ENCODE results near the gene TEX26. TPM values are rescaled to one million over a fixed set of nuclear protein-coding genes. Genes with fewer than 3 reads are reported as not detected.

TEX26 gene
- polyA plus RNA-seq, 1 of the 3 experiments (the other 2 are of a cell fraction), result not detected

DNA sequence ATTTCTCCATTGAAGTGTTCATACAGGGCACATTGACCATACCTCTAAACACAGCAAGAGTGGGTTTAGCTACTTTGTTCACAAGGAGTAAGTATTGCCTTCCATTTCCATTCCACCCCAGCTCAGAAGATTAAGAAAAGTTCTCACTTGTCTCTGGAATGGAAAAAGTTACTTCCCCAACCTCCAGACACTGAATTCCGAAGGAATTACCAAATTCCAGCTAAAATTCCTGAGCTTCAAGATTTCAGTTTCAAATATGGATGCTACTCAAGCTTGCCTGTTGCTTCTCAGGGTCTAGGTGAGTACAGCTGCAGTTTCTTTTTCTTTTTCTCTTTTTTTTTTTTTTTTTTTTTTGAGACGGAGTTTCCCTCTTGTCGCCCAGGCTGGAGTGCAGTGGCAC is 33.6 kb downstream of the TEX26 start (continued):
- TF ChIP-seq SIN3A (IDR thresholded peaks at IDR 0.05; ENCODE audit: borderline replicate concordance, low read depth, low read length) (no peak), RXRA (IDR thresholded peaks at IDR 0.05; ENCODE audit: borderline replicate concordance, low read depth) (no peak), MEF2A (IDR thresholded peaks at IDR 0.05; ENCODE audit: borderline replicate concordance, low read depth) (no peak)

DNA sequence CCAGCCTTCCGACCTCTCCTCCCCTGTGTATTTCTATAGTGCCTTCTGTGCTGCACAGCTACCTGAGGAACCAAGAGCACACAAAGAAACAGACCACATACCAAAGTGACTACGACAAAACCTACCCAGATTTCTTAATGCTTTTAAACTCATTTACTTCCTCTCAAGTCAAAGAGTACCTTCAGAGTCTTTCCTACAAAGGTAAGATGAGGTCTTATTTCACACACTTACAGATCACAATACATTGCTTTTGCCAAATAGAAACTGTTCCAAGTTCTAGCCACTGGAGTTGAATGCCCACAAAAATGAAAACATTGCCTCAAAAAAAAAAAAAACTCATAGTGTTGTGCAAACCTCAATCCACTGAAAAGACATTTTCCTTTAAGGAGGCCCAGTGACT is 36.4 kb downstream of the TEX26 start:
- no peak overlapping the region for H3K9ac ChIP-seq
- no peak overlapping the region for H2AFZ ChIP-seq (ENCODE audit: low read depth)
- TF ChIP-seq TEAD4 (IDR thresholded peaks at IDR 0.05; ENCODE audit: borderline replicate concordance, insufficient read depth) (no peak), MEF2A (IDR thresholded peaks at IDR 0.05; ENCODE audit: borderline replicate concordance, low read depth) (no peak), RXRA (IDR thresholded peaks at IDR 0.05; ENCODE audit: borderline replicate concordance, low read depth) (no peak), NRF1 (IDR thresholded peaks at IDR 0.05; ENCODE audit: low read depth, low read length) (no peak), NFIC (IDR thresholded peaks at IDR 0.05; ENCODE audit: borderline replicate concordance) (no peak), SMC3 (IDR thresholded peaks at IDR 0.05; ENCODE audit: low read depth, low read length) (no peak), RCOR1 (IDR thresholded peaks at IDR 0.05; ENCODE audit: low read length) (no peak), FOSL2 (IDR thresholded peaks at IDR 0.05; ENCODE audit: borderline replicate concordance, low read depth) (no peak), SIN3A (IDR thresholded peaks at IDR 0.05; ENCODE audit: borderline replicate concordance, low read depth, low read length) (no peak), JUND (IDR thresholded peaks at IDR 0.05) (no peak), RFX5 (IDR thresholded peaks at IDR 0.05; ENCODE audit: low read length) (no peak), YY1 (IDR thresholded peaks at IDR 0.05; ENCODE audit: low read depth) (no peak)
- TF ChIP-seq, protein P1, sequence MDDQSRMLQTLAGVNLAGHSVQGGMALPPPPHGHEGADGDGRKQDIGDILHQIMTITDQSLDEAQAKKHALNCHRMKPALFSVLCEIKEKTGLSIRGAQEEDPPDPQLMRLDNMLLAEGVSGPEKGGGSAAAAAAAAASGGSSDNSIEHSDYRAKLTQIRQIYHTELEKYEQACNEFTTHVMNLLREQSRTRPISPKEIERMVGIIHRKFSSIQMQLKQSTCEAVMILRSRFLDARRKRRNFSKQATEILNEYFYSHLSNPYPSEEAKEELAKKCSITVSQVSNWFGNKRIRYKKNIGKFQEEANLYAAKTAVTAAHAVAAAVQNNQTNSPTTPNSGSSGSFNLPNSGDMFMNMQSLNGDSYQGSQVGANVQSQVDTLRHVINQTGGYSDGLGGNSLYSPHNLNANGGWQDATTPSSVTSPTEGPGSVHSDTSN (IDR thresholded peaks at IDR 0.05), result no peak
- TF ChIP-seq, protein P2, sequence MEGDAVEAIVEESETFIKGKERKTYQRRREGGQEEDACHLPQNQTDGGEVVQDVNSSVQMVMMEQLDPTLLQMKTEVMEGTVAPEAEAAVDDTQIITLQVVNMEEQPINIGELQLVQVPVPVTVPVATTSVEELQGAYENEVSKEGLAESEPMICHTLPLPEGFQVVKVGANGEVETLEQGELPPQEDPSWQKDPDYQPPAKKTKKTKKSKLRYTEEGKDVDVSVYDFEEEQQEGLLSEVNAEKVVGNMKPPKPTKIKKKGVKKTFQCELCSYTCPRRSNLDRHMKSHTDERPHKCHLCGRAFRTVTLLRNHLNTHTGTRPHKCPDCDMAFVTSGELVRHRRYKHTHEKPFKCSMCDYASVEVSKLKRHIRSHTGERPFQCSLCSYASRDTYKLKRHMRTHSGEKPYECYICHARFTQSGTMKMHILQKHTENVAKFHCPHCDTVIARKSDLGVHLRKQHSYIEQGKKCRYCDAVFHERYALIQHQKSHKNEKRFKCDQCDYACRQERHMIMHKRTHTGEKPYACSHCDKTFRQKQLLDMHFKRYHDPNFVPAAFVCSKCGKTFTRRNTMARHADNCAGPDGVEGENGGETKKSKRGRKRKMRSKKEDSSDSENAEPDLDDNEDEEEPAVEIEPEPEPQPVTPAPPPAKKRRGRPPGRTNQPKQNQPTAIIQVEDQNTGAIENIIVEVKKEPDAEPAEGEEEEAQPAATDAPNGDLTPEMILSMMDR (IDR thresholded peaks at IDR 0.05), result no peak
- no peak for DNase-seq
- POLR2A ChIA-PET, result no interaction called here
- CTCF ChIA-PET, result interaction anchor here (0.9 to 2.7 kb wide), 3 partner anchors 8 to 76 kb away, joined by 3 to 22 read pairs (median 5); no protein-coding TSS in a partner anchor
- H3K27me3 ChIP-seq (ENCODE audit: insufficient read depth), result no peaks in the 10 kb centered on the region
- H3K4me3 ChIP-seq (ENCODE audit: low read depth in 2 of 2, low read length in 1 of 2), result no peak overlapping the region
- H3K9me2 ChIP-seq, result no peaks in the 10 kb centered on the region
- H3F3A ChIP-seq (replicated peaks; ENCODE audit: insufficient read depth), result no peaks in the 10 kb centered on the region
- H3K36me3 ChIP-seq (replicated peaks in 1 of 2; ENCODE audit: control insufficient read depth in 1 of 2, insufficient read depth in 2 of 2, low read length in 1 of 2), result no peaks in the 10 kb centered on the region
- H3K27ac ChIP-seq (ENCODE audit: low read depth in 2 of 2, low read length in 1 of 2), result no peak overlapping the region
- H4K20me1 ChIP-seq (ENCODE audit: insufficient read depth), result no peaks in the 10 kb centered on the region
- no peaks in the 10 kb centered on the region for H3K79me2 ChIP-seq (ENCODE audit: insufficient read depth)
- H3K4me2 ChIP-seq, result no peak overlapping the region
- no peaks in the 10 kb centered on the region for H3K9me3 ChIP-seq
- H3K4me1 ChIP-seq (ENCODE audit: control insufficient read depth in 1 of 2, insufficient read depth in 2 of 2, low read depth in 1 of 2, low read length in 1 of 2), result peaks cover 0 to 14% of the 10 kb centered on the region in 2 experiments; a peak in 1 of 4 replicates
- 70% methylated on average over 2 of the region's 2 CpGs for WGBS (ENCODE audit: low lambda C conversion rate)

All from SK-N-SH (cell line).